ENCODE data around the gene MKLN1.

Gene MKLN1

GRCh38 chr7:131327626-131328376 lies at the start of gene MKLN1:
MKLN1 (plus strand) TSS chr7:131327876; CDS start chr7:131327900, 24 bp downstream.
- TF ChIP-seq GATA3 (IDR thresholded peaks at IDR 0.05; ENCODE audit: low read depth, low read length), result no peak

DNA sequence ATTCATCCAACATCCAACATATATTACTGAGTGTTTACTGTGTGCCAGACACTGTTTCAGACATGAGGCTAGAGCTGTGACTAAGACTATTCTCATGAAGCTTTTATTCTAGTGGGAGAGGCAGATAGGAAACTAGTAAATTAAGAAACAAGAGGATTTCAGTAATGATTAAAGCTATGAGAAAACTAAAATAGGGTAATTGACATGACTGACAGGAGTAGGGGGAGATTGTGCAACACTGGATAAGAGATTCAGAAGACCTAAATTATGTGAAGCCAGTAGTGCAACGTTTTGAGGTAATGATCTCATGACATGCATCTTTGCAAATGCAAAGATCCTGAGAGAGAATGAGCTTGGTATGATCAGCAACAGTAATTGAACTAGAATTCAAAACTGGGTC lies 48.6 kb upstream of the MKLN1 start:
- no peak for TF ChIP-seq GATA3 (IDR thresholded peaks at IDR 0.05; ENCODE audit: low read depth, low read length)
- no peak for TF ChIP-seq GATA2 (IDR thresholded peaks at IDR 0.05; ENCODE audit: low read depth, low read length)

DNA sequence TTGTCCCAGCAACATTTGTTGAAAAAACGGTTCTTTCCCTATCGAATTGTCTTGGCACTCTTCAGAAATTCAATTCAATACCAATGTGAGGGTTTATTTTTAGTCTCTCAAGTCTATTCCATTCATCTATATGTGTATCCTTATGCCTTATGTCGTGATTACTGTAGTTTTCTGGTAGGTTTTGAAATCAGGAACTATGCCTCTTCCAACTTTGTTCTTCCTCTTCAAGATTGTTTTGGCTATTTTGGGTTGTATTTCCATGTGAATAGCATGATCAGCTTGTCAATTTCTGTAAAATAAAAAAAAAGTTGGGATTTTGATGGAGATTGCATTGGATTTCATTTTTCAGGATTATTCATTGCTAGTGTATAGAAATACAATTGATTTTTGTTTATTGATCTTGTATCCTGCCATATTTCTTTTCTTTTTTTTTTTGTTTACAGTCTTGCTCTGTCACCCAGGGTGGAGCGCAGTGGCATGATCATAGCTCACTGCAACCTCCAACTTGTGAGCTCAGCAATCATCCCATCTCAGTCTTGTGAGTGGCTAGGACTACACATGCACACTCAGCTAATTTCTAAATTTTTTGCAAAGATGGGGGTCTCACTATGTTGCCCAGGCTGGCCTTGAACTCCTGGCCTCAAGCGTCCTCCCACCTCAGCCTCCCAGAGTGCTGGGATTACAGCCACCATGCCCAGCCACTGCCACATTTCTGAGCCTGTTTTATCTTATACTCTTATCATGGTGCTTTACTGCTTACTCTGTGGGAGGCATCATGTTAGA lies 46.2 kb upstream of the MKLN1 start:
- no peak for TF ChIP-seq GATA2 (IDR thresholded peaks at IDR 0.05; ENCODE audit: low read depth, low read length)
- TF ChIP-seq GATA3 (IDR thresholded peaks at IDR 0.05; ENCODE audit: low read depth, low read length), result no peak

DNA sequence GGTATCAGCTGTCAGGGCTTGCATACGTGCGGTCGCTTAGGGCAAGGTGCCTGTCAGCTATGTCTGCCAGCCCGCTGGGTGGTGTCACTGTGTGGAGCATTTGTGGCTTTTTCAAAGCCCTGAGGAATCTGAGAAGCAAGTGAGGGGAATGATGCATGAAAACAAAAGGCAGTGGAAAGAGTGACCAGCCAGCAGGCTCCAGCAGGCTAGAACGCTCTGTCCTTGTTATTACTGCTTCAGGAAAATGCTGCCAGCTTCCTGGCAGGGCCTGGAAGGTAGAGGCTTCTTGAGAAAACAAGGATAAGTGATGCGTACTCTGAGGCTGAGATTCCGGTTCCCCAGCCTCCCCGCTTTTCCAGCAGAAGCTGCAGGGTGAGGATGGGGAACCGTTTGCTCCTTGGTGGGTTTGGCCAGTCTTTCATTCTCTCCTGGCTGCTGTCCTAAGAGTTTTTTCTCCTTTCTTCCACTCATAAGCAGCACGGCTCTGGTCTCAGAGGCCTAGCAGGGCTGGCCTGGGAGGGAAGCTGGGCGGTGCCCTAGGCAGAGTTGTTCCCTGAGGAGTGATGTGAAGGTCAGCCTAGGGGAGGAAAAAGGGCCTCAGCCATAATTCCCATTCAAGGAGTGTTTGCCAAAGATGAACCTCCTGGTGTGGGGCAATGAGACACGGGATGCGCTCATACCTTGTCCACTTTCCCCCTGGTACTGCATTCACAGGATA lies 42.8 kb upstream of the MKLN1 start:
- TF ChIP-seq GATA3 (IDR thresholded peaks at IDR 0.05; ENCODE audit: low read depth, low read length), result no peak
- TF ChIP-seq GATA2 (IDR thresholded peaks at IDR 0.05; ENCODE audit: low read depth, low read length), result no peak

DNA sequence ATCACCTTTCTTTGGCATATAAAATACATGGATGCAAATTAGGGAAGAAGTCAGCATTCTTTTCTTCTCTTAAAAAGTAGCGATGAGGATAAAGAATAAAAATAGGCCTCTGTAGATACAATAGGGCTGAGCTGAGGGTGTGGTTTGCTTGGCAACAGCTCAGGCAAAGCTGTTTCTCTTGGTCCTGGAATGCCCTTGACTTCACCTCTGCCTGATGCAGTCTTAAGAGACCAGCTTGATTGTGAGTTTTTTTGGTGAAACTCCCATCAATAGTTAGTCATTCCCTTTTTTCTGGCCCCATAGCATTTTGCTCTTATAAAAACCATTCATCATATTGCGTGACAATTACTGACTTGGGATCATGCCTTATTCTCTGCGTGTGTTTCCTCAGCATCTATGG lies 42.1 kb upstream of the MKLN1 start:
- TF ChIP-seq GATA2 (IDR thresholded peaks at IDR 0.05; ENCODE audit: low read depth, low read length) (no peak), GATA3 (IDR thresholded peaks at IDR 0.05; ENCODE audit: low read depth, low read length) (no peak)

DNA sequence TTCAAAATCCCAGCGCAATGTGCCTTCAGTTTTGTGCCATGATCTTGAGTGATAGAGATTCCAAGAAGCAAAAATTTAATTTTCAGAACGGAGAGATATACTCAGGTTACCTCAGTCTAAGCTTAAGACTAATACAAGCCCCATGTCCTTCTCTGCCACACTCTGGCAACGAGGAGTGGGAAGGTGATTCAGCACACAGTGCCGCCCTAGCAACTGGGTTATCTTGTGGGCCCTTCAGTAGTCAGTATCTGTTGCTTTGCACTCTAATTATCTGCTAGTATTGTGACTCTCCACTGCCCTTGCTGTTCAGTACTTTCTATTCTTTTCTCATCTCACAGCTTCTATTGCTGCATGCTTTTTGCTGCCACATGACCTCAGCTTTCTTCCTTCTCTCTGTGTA lies 39.2 kb upstream of the MKLN1 start:
- TF ChIP-seq GATA2 (IDR thresholded peaks at IDR 0.05; ENCODE audit: low read depth, low read length), result no peak
- no peak for TF ChIP-seq GATA3 (IDR thresholded peaks at IDR 0.05; ENCODE audit: low read depth, low read length)

- TF ChIP-seq GATA2 (IDR thresholded peaks at IDR 0.05; ENCODE audit: low read depth, low read length), result no peak
- no peak for TF ChIP-seq GATA3 (IDR thresholded peaks at IDR 0.05; ENCODE audit: low read depth, low read length)
Measured at GRCh38 chr7:131289051-131289450, 38.6 kb upstream of the MKLN1 start.

DNA sequence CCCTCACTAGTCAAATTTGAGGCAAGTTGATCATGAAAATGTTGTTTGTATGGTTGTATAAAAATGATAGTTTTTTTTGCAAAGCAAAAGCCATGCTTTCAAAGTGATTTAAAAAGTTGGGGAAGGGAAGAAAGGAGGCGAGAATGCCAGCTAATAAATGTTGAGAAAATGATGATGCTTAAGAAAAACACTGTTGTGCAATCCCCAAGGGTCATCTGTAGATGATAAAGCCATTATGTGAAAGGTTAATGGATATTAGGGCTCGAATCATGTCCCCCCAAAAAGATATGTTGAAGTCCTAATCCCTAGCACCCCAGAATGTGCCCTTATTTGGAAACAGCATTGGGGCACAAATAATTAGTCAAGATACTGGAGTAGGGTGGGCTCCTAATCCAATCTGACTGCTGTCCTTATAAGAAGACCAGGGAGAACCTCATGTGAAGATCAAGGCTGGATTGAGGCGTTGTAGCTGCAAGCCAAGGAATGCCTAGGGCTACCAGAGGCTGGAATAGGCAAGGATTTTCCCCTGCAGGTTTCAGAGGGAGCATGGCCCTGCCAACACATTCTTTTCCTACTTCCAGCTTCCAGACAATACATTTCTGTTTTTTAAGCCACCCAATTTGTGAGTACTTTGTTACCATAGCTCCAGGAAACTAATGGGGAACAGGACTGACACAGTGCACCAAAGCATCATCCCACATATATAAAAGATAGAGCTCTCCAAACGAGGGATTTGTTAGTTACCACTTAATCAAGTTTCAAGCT lies 35.4 kb upstream of the MKLN1 start:
- TF ChIP-seq GATA3 (IDR thresholded peaks at IDR 0.05; ENCODE audit: low read depth, low read length) (no peak), GATA2 (IDR thresholded peaks at IDR 0.05; ENCODE audit: low read depth, low read length) (no peak)

DNA sequence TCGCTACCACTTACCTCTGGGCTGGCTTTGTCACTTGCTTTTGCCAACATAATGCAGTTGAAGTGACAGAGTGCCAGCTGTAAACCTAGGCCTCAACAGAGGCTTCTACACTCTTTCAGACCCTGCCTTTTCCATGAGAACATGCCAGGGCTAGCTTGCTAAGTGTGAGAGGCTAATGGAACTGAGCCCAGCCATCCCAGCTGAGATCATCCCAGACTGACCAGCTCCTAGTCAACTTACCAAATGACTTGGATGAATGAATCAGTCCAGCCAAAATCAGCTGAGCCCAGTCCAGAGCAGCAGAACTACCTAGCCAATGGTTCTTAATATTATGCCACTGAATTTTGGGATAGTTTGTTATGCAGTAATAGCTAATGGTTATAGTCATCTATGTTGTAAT lies 34.7 kb upstream of the MKLN1 start:
- TF ChIP-seq GATA3 (IDR thresholded peaks at IDR 0.05; ENCODE audit: low read depth, low read length) (no peak), GATA2 (IDR thresholded peaks at IDR 0.05; ENCODE audit: low read depth, low read length) (no peak)

DNA sequence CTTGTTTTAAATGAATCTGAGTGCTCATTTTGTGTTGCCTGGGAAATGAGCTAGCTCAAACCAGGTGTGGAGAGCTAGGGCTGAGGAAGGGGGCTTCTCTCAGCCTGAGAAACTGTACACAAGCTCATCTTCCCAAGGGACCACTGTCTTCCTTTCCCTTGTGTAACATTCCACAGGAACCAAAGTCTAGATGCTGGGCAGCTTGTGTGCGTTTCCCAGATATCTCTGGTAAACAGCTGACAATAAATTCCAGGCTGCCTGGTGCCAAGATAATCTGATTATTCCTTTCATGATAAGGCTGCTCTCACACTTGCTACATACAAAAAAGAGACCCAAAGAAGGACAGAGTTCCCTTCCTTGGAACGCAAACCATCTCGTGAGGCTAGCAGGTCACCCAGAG lies 33.1 kb upstream of the MKLN1 start:
- no peak for TF ChIP-seq GATA3 (IDR thresholded peaks at IDR 0.05; ENCODE audit: low read depth, low read length)
- peak; percentile 68 for TF ChIP-seq GATA2 (IDR thresholded peaks at IDR 0.05; ENCODE audit: low read depth, low read length)

GRCh38 chr7:131298608-131298992 lies 29.1 kb upstream of the MKLN1 start:
- no peak for TF ChIP-seq GATA3 (IDR thresholded peaks at IDR 0.05; ENCODE audit: low read depth, low read length)

GRCh38 chr7:131299074-131299473 lies 28.6 kb upstream of the MKLN1 start:
- TF ChIP-seq GATA3 (IDR thresholded peaks at IDR 0.05; ENCODE audit: low read depth, low read length) (no peak), GATA2 (IDR thresholded peaks at IDR 0.05; ENCODE audit: low read depth, low read length) (no peak)

DNA sequence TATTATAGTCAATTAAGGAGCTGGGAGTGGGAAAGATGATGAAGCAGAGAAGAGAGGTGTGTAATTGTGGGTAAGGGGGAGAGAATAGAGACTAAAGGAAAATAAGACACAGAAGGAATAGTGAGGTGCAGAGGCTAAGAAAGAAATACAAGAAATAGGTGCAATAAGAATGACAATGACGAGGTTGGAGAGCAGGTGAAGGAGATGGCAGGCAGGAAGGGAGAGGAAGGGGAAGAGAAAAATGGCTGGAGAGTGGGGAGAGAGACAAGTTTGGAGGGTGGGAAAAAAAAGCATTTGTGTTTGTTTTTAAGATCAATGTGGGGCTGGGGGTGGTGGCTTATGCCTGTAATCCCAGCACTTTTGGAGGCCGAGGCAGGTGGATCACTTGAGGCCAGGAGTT lies 27.6 kb upstream of the MKLN1 start:
- TF ChIP-seq GATA2 (IDR thresholded peaks at IDR 0.05; ENCODE audit: low read depth, low read length) (no peak), GATA3 (IDR thresholded peaks at IDR 0.05; ENCODE audit: low read depth, low read length) (no peak)

Data from SH-SY5Y (cell line).